HG03097 (cell line): ENCODE data around the gene RPL15.
A peak's percentile ranks its signal among the peaks of the same experiment; 100 is the strongest.
"Not testable (repeated sequence)": the region's sequence is repeated elsewhere in the genome, so short reads cannot be mapped to it uniquely, and the experiment has no call there.

Experiments
- ATAC-seq: cut with Tn5 transposase; IDR thresholded peaks from one replicate; pipeline ENCODE4 v1.9.1; 2021; ENCODE audit not compliant: unreplicated experiment, low FRiP score

RPL15 gene

GRCh38 chr3:23916886-23917678, at the start of gene RPL15, which contains the start of gene NKIRAS1:
Gene RPL15 (plus strand): TSS chr3:23917132. CDS start chr3:23917860, 728 bp downstream.
Gene NKIRAS1 (minus strand): TSS chr3:23916990. CDS start chr3:23910904, 6,086 bp downstream.
- peak; percentile 95 for ATAC-seq

GRCh38 chr3:23867400-23867799, 49.5 kb upstream of the RPL15 start:
- no peak for ATAC-seq

GRCh38 chr3:23867838-23868237, 49.1 kb upstream of the RPL15 start:
- no peak for ATAC-seq

GRCh38 chr3:23869977-23870662, 46.8 kb upstream of the RPL15 start:
- ATAC-seq, result no peak

- ATAC-seq, result not testable (repeated sequence)
These were observed 46.3 kb upstream of the RPL15 start for GRCh38 chr3:23870663-23871043.

GRCh38 chr3:23871361-23871760, 45.6 kb upstream of the RPL15 start:
- not testable (repeated sequence) for ATAC-seq

- ATAC-seq, result no peak
These were observed 44.6 kb upstream of the RPL15 start for GRCh38 chr3:23872330-23872729.

GRCh38 chr3:23873941-23874340, 43.0 kb upstream of the RPL15 start:
- no peak for ATAC-seq

- ATAC-seq, result no peak
These were observed 42.4 kb upstream of the RPL15 start for GRCh38 chr3:23874359-23875112.

- ATAC-seq, result no peak
These were observed 41.7 kb upstream of the RPL15 start for GRCh38 chr3:23875113-23875725.

GRCh38 chr3:23876923-23877322, 40.0 kb upstream of the RPL15 start:
- no peak for ATAC-seq

- no peak for ATAC-seq
These were observed 39.5 kb upstream of the RPL15 start for GRCh38 chr3:23877329-23877980.

- no peak for ATAC-seq
These were observed 37.4 kb upstream of the RPL15 start for GRCh38 chr3:23879485-23879884.

- ATAC-seq, result no peak
These were observed 36.1 kb upstream of the RPL15 start for GRCh38 chr3:23880703-23881339.

- ATAC-seq, result not testable (repeated sequence)
These were observed 34.9 kb upstream of the RPL15 start for GRCh38 chr3:23881993-23882392.

GRCh38 chr3:23882487-23882918, 34.4 kb upstream of the RPL15 start:
- ATAC-seq, result no peak

- ATAC-seq, result no peak
These were observed 32.5 kb upstream of the RPL15 start for GRCh38 chr3:23884481-23884880.

- ATAC-seq, result no peak
These were observed 31.7 kb upstream of the RPL15 start for GRCh38 chr3:23885210-23885609.

GRCh38 chr3:23886311-23886710, 30.6 kb upstream of the RPL15 start:
- no peak for ATAC-seq
